GM18867 (cell line): ENCODE measurements around the gene GNA12.
"Not testable (repeated sequence)": the region's sequence is repeated elsewhere in the genome, so short reads cannot be mapped to it uniquely, and the experiment has no call there.

Experiments
- ATAC-seq: cut with Tn5 transposase; IDR thresholded peaks from one replicate; pipeline ENCODE4 v1.9.1; 2021; ENCODE audit warnings: mild to moderate bottlenecking, moderate library complexity; ENCODE audit not compliant: unreplicated experiment

Gene GNA12

GRCh38 chr7:2732959-2733584 is 111.0 kb downstream of the GNA12 start:
- ATAC-seq: no peak

GRCh38 chr7:2732388-2732787 is 111.7 kb downstream of the GNA12 start:
- ATAC-seq: no peak

GRCh38 chr7:2730846-2731770 is 113.0 kb downstream of the GNA12 start:
- no peak for ATAC-seq

- ATAC-seq: no peak
These were observed 114.0 kb downstream of the GNA12 start for GRCh38 chr7:2729893-2730716.

GRCh38 chr7:2729031-2729892 is 114.8 kb downstream of the GNA12 start:
- ATAC-seq: no peak

GRCh38 chr7:2728316-2729030 is 115.6 kb downstream of the GNA12 start:
- no peak for ATAC-seq

- not testable (repeated sequence) for ATAC-seq
These were observed 116.9 kb downstream of the GNA12 start for GRCh38 chr7:2727206-2727605.

GRCh38 chr7:2726316-2727018 is 117.6 kb downstream of the GNA12 start:
- ATAC-seq: no peak

GRCh38 chr7:2725178-2726105 is 118.7 kb downstream of the GNA12 start:
- no peak for ATAC-seq

GRCh38 chr7:2724453-2725177 is 119.5 kb downstream of the GNA12 start:
- ATAC-seq: no peak

- not testable (repeated sequence) for ATAC-seq
These were observed 120.1 kb downstream of the GNA12 start for GRCh38 chr7:2724036-2724435.

- no peak for ATAC-seq
These were observed 120.8 kb downstream of the GNA12 start for GRCh38 chr7:2723138-2723850.

- ATAC-seq: no peak
These were observed 121.5 kb downstream of the GNA12 start for GRCh38 chr7:2722591-2722990.

GRCh38 chr7:2721842-2722241 is 122.3 kb downstream of the GNA12 start:
- ATAC-seq: no peak

GRCh38 chr7:2720024-2720423 is 124.1 kb downstream of the GNA12 start:
- no peak for ATAC-seq

- ATAC-seq: no peak
These were observed 125.1 kb downstream of the GNA12 start for GRCh38 chr7:2719007-2719406.
